ENCODE results near the gene SLC43A2.

GRCh38 chr17:1522626-1523025 is 106.0 kb downstream of the SLC43A2 start:
- no peak for TF ChIP-seq POLR2A (IDR thresholded peaks at IDR 0.05)
- TF ChIP-seq CTCF (IDR thresholded peaks at IDR 0.05) = no peak
- TF ChIP-seq POLR2AphosphoS5 (IDR thresholded peaks at IDR 0.05) = no peak
- no peak for TF ChIP-seq EP300 (IDR thresholded peaks at IDR 0.05)

Data from stomach (tissue), 4 donors.